ENCODE data around the gene CBR3. TPM values are rescaled to one million over a fixed set of nuclear protein-coding genes. Genes with fewer than 3 reads are reported as not detected.

The CBR3 gene
- total and polyA plus RNA-seq, 2 experiments from 2014 or later: 4.6 to 8.7 TPM

DNA sequence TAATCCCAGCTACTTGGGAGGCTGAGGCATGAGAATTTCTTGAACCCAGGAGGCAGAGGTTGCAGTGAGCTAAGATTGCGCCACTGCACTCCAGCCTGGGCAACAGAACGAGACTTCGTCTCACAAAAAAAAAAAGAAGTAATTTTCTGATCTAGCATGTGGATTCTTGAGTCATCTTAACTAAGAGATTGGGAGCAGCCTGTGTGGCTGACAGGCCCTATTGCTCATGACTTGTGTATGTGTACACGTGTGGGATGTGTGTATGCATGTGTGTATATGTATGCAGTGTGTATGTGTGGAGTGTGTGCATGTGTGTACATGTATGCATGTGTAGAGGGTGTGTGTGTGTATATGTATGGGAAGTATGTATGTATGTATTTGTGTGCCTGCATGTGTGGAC lies 51.2 kb downstream of the CBR3 start:
- Histone ChIP-seq H3K27me3 (ENCODE audit: insufficient read depth) (no peaks in the 10 kb centered on the region), H2AFZ (no peak overlapping the region), H3K36me3 (ENCODE audit: insufficient read depth) (no peaks in the 10 kb centered on the region), H3K9me2 (ENCODE audit: insufficient read depth) (no peaks in the 10 kb centered on the region), H3K27ac (ENCODE audit: low read depth) (no peak overlapping the region), H4K20me1 (replicated peaks; ENCODE audit: insufficient read depth) (no peaks in the 10 kb centered on the region), H3K4me3 (no peak overlapping the region), H3F3A (replicated peaks; ENCODE audit: low read depth) (no peaks in the 10 kb centered on the region; the same call in 1 of the 2 replicates), H3K4me2 (no peak overlapping the region), H3K79me2 (replicated peaks; ENCODE audit: insufficient read depth) (no peaks in the 10 kb centered on the region), H3K4me1 (ENCODE audit: insufficient read depth) (no peaks in the 10 kb centered on the region)
- DNase-seq (ENCODE audit: low spot score) (no peak), ATAC-seq (no peak)
- TF ChIP-seq JUNB (IDR thresholded peaks at IDR 0.05; ENCODE audit: unreplicated experiment): no peak
- no peak for TF ChIP-seq POLR2AphosphoS5 (IDR thresholded peaks at IDR 0.05; ENCODE audit: low read depth)
- TF ChIP-seq, protein P1, sequence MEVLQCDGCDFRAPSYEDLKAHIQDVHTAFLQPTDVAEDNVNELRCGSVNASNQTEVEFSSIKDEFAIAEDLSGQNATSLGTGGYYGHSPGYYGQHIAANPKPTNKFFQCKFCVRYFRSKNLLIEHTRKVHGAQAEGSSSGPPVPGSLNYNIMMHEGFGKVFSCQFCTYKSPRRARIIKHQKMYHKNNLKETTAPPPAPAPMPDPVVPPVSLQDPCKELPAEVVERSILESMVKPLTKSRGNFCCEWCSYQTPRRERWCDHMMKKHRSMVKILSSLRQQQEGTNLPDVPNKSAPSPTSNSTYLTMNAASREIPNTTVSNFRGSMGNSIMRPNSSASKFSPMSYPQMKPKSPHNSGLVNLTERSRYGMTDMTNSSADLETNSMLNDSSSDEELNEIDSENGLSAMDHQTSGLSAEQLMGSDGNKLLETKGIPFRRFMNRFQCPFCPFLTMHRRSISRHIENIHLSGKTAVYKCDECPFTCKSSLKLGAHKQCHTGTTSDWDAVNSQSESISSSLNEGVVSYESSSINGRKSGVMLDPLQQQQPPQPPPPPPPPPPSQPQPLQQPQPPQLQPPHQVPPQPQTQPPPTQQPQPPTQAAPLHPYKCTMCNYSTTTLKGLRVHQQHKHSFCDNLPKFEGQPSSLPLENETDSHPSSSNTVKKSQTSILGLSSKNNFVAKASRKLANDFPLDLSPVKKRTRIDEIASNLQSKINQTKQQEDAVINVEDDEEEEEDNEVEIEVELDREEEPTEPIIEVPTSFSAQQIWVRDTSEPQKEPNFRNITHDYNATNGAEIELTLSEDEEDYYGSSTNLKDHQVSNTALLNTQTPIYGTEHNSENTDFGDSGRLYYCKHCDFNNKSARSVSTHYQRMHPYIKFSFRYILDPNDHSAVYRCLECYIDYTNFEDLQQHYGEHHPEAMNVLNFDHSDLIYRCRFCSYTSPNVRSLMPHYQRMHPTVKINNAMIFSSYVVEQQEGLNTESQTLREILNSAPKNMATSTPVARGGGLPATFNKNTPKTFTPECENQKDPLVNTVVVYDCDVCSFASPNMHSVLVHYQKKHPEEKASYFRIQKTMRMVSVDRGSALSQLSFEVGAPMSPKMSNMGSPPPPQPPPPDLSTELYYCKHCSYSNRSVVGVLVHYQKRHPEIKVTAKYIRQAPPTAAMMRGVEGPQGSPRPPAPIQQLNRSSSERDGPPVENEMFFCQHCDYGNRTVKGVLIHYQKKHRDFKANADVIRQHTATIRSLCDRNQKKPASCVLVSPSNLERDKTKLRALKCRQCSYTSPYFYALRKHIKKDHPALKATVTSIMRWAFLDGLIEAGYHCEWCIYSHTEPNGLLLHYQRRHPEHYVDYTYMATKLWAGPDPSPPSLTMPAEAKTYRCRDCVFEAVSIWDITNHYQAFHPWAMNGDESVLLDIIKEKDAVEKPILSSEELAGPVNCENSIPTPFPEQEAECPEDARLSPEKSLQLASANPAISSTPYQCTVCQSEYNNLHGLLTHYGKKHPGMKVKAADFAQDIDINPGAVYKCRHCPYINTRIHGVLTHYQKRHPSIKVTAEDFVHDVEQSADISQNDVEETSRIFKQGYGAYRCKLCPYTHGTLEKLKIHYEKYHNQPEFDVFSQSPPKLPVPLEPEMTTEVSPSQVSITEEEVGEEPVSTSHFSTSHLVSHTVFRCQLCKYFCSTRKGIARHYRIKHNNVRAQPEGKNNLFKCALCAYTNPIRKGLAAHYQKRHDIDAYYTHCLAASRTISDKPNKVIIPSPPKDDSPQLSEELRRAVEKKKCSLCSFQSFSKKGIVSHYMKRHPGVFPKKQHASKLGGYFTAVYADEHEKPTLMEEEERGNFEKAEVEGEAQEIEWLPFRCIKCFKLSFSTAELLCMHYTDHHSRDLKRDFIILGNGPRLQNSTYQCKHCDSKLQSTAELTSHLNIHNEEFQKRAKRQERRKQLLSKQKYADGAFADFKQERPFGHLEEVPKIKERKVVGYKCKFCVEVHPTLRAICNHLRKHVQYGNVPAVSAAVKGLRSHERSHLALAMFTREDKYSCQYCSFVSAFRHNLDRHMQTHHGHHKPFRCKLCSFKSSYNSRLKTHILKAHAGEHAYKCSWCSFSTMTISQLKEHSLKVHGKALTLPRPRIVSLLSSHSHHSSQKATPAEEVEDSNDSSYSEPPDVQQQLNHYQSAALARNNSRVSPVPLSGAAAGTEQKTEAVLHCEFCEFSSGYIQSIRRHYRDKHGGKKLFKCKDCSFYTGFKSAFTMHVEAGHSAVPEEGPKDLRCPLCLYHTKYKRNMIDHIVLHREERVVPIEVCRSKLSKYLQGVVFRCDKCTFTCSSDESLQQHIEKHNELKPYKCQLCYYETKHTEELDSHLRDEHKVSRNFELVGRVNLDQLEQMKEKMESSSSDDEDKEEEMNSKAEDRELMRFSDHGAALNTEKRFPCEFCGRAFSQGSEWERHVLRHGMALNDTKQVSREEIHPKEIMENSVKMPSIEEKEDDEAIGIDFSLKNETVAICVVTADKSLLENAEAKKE (CRISPR knock-in tag; IDR thresholded peaks at IDR 0.05): no peak
- no peak for TF ChIP-seq EZH2 (IDR thresholded peaks at IDR 0.05; ENCODE audit: low read depth, unreplicated experiment)
- no peak for TF ChIP-seq EZH2phosphoT487 (IDR thresholded peaks at IDR 0.05; ENCODE audit: unreplicated experiment)
- TF ChIP-seq STAT1 (IDR thresholded peaks at IDR 0.05; ENCODE audit: unreplicated experiment): no peak
- Mint-ChIP-seq H3K9me3 (no peaks in the 10 kb centered on the region), H3K36me3 (ENCODE audit: low read depth) (no peaks in the 10 kb centered on the region), H3K27ac (no peak overlapping the region), H3K27me3 (ENCODE audit: insufficient read depth, low read depth, poor library complexity) (peaks cover 3% of the 10 kb centered on the region), H3K4me1 (peaks cover 13% of the 10 kb centered on the region), H3K4me3 (no peak overlapping the region)

Data from GM23338 (cell line).